Measurements from ENCODE around the gene TRIM29. TPM values are rescaled to one million over a fixed set of nuclear protein-coding genes. Genes with fewer than 3 reads are reported as not detected.

Gene TRIM29
- total and polyA plus RNA-seq, 2 of the 4 experiments (the other 2 are of a cell fraction): not detected

- H3K56ac ChIP-seq (ENCODE audit: extremely low read depth, insufficient read depth, low read length): no peak overlapping the region
- H2AK9ac ChIP-seq (replicated peaks; ENCODE audit: low read depth, low read length, poor library complexity): no peak overlapping the region
- no peak overlapping the region for H2AK5ac ChIP-seq (ENCODE audit: low read depth, low read length)
- H4K8ac ChIP-seq (ENCODE audit: low read depth in 2 of 2, low read length in 2 of 2): no peak overlapping the region
- no peak overlapping the region for H3K23ac ChIP-seq (ENCODE audit: low read depth, low read length)
- no peak overlapping the region for H3K4me3 ChIP-seq (ENCODE audit: insufficient read depth, low read depth, low read length)
- no peaks in the 10 kb centered on the region for H3K9me1 ChIP-seq (ENCODE audit: insufficient read depth, low read length)
- CTCF ChIA-PET: no interaction called here
- TF ChIP-seq CTCF (conservative IDR thresholded peaks at IDR 0.05; ENCODE audit: low read depth, low read length) (no peak), ELK1 (IDR thresholded peaks at IDR 0.05; ENCODE audit: borderline replicate concordance, low read depth, low read length) (no peak), BHLHE40 (IDR thresholded peaks at IDR 0.05; ENCODE audit: low read depth, low read length) (no peak), POLR2A (IDR thresholded peaks at IDR 0.05; ENCODE audit: low read depth, low read length) (no peak), CHD1 (IDR thresholded peaks at IDR 0.05; ENCODE audit: low read depth, low read length) (no peak), RFX5 (IDR thresholded peaks at IDR 0.05; ENCODE audit: low read depth, low read length) (no peak), MXI1 (IDR thresholded peaks at IDR 0.05; ENCODE audit: borderline replicate concordance, low read depth, low read length) (no peak), MAFK (IDR thresholded peaks at IDR 0.05; ENCODE audit: low read depth, low read length) (no peak), FOS (IDR thresholded peaks at IDR 0.05; ENCODE audit: low read depth, low read length) (no peak), RCOR1 (IDR thresholded peaks at IDR 0.05; ENCODE audit: insufficient replicate concordance, low read length) (no peak), USF2 (IDR thresholded peaks at IDR 0.05; ENCODE audit: low read depth, low read length) (no peak), RAD21 (IDR thresholded peaks at IDR 0.05; ENCODE audit: low read length) (no peak), NFE2L2 (IDR thresholded peaks at IDR 0.05; ENCODE audit: low read depth, low read length) (no peak), MAZ (IDR thresholded peaks at IDR 0.05; ENCODE audit: borderline replicate concordance, low read depth, low read length) (no peak), SMC3 (IDR thresholded peaks at IDR 0.05; ENCODE audit: low read depth, low read length) (no peak), CEBPB (IDR thresholded peaks at IDR 0.05; ENCODE audit: low read depth, low read length) (no peak)
- H2BK15ac ChIP-seq (ENCODE audit: low read depth, low read length): no peak overlapping the region
- WGBS, 2 experiments (ENCODE audit: extremely low coverage in 2 of 2, insufficient read length in 1 of 2): 88% methylated on average over 3 of the region's 9 CpGs; no CpG with 5 or more reads in 1 of the 2 experiments
- peaks cover 53% of the 10 kb centered on the region for H3K27me3 ChIP-seq (ENCODE audit: control insufficient read depth, insufficient read depth, low read length)
- no TSS peak for BruUV-seq (replicated peaks)
- H3K14ac ChIP-seq (replicated peaks; ENCODE audit: low read depth, low read length): no peak overlapping the region
- H3K36me3 ChIP-seq (ENCODE audit: control insufficient read depth, insufficient read depth, low read length): no peaks in the 10 kb centered on the region
- H2AFZ ChIP-seq (replicated peaks; ENCODE audit: low read length, poor library complexity): no peak overlapping the region
- H4K20me1 ChIP-seq (ENCODE audit: insufficient read depth, low read length): no peaks in the 10 kb centered on the region
- H3K9ac ChIP-seq (ENCODE audit: low read depth, low read length): no peak overlapping the region
- ATAC-seq (ENCODE audit: low read depth) (no peak), DNase-seq (no peak)
- H3K18ac ChIP-seq (ENCODE audit: low read depth, low read length): no peak overlapping the region
- no peak overlapping the region for H3K4me2 ChIP-seq (ENCODE audit: low read depth, low read length)
- no peaks in the 10 kb centered on the region for H3K4me1 ChIP-seq (ENCODE audit: control insufficient read depth, insufficient read depth, low read length)
- no peaks in the 10 kb centered on the region for H3K9me3 ChIP-seq (ENCODE audit: control insufficient read depth, insufficient read depth, low read length)
- in situ Hi-C loops (cut with MboI; ENCODE audit: low sequenced_read_pairs): no loop called here
- dilution Hi-C loops (cut with HindIII; ENCODE audit: low sequenced_read_pairs, unreplicated experiment): no loop called here
- no peak overlapping the region for H3K4ac ChIP-seq (ENCODE audit: low read depth, low read length)
- POLR2A ChIA-PET (ENCODE audit: unreplicated experiment): no interaction called here
- no peak overlapping the region for H4K91ac ChIP-seq (ENCODE audit: insufficient read depth, low read depth, low read length)
- no peak overlapping the region for H2BK20ac ChIP-seq (ENCODE audit: low read depth, low read length)
- H4K5ac ChIP-seq (ENCODE audit: low read depth, low read length): no peak overlapping the region
- H3K79me1 ChIP-seq (ENCODE audit: low read depth in 1 of 2, low read length in 2 of 2): no peaks in the 10 kb centered on the region
- intact Hi-C loops (cut with micrococcal nuclease): no loop called here
- no peak overlapping the region for H2BK5ac ChIP-seq (ENCODE audit: low read depth, low read length, poor library complexity, severe bottlenecking)
- H3K27ac ChIP-seq (ENCODE audit: insufficient read depth, low read length): no peak overlapping the region
- H2BK120ac ChIP-seq (ENCODE audit: low read depth, low read length): no peak overlapping the region
Measured at GRCh38 chr11:120142441-120143100, 4.7 kb upstream of the TRIM29 start.

All from IMR-90 (cell line).